Measurements from ENCODE around the gene KIF26B.
A peak's percentile ranks its signal among the peaks of the same experiment; 100 is the strongest.

KIF26B gene

DNA sequence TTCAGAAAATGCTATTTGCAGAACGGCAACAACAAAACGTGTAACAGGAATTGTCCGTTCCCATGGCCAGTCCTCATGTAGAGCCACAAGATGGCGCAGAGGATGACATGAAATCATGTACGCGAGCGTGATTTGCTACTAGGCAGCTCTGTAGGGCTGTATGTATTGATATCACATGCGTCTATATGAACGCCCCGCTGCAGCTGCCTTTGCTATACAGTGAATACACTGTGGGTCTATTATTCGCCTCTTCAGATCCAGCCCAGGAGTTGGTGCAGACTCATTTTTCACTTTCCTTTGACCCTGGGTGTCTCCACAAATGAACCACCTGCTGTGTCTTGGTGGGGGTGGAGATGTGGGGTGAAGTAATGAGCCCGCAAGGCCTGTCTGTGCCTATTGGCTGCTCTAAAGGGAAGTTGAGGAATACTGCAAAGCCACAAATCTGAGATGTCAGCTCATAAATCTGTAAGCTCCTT lies 361.5 kb downstream of the KIF26B start:
- TF ChIP-seq, protein P1, sequence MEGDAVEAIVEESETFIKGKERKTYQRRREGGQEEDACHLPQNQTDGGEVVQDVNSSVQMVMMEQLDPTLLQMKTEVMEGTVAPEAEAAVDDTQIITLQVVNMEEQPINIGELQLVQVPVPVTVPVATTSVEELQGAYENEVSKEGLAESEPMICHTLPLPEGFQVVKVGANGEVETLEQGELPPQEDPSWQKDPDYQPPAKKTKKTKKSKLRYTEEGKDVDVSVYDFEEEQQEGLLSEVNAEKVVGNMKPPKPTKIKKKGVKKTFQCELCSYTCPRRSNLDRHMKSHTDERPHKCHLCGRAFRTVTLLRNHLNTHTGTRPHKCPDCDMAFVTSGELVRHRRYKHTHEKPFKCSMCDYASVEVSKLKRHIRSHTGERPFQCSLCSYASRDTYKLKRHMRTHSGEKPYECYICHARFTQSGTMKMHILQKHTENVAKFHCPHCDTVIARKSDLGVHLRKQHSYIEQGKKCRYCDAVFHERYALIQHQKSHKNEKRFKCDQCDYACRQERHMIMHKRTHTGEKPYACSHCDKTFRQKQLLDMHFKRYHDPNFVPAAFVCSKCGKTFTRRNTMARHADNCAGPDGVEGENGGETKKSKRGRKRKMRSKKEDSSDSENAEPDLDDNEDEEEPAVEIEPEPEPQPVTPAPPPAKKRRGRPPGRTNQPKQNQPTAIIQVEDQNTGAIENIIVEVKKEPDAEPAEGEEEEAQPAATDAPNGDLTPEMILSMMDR (IDR thresholded peaks at IDR 0.05): peak; percentile 74

DNA sequence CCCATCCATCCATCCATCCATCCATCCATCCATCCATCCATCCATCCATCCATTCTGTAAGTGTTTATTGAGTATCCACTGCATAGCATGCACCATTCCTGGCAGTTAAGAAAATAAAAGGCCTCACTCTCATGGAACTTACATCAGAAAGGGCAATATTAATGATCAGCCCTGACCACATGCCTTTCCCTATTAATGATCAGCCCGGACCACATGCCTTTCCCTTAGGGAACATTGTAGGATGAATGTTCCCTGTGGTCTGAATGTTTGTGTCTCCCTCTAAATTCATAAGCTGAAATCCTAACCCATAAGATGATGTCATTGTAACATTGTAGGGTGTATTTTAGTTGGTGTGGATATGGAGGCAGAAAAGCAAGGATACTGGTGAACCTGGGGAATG lies 365.8 kb downstream of the KIF26B start:
- TF ChIP-seq, protein P1 (IDR thresholded peaks at IDR 0.05): no peak

DNA sequence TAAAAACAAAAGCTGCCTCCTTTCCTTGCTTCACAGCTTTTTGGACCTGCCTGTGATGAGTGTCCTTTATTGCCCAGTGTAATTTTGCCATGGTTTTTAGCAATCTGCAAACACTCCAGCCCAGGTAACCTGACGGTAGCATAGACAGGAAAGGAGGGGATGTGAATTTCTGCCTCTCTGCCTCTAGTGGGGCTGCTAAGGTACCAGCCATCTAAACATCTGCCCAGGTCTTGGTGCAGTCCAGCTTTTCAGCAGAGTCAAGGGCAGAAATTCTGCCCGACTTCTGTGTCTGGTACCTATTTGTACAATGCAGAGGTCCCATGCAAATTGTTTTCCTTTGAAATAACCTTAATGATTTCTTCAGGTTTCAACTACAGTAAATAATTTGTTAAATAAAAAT lies 371.4 kb downstream of the KIF26B start:
- TF ChIP-seq, protein P1 (IDR thresholded peaks at IDR 0.05): no peak

DNA sequence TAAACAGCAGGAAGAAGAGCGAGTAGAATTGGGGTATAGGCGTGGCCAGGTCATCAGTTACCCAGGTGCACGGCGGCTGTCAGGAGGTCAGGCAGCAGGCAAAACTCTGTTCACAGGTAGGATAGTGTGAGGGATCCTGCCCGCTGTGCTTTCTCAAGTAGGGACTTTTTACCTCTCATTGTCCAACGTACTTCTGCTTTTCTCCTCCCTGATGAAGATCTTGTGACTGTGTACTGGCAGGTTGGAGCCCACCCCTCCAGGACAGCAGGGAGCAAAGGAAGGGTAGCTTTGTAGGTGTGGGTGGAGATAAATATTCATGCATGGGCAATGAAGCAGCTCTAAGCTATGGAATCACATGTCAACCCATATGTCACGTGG lies 373.5 kb downstream of the KIF26B start:
- TF ChIP-seq, protein P1 (IDR thresholded peaks at IDR 0.05): no peak

DNA sequence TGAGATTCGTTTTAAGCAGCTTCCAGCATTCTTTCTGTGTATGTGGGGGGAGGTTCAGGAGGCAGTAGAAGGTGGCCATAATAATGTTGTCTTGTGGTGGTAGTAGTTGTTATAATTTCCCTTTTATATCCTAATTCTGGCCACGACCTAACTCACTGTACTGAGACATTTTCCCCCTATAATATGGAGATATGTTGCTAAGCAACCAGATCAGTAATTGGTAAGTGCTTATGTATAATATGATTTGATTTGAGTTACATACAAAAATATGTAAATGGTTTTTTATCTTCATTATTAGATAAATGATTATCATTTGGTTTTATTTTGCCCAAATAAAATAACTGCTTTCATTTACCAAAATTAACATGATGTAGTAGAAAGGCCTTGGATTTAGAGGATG lies 376.2 kb downstream of the KIF26B start:
- TF ChIP-seq, protein P1 (IDR thresholded peaks at IDR 0.05): no peak

DNA sequence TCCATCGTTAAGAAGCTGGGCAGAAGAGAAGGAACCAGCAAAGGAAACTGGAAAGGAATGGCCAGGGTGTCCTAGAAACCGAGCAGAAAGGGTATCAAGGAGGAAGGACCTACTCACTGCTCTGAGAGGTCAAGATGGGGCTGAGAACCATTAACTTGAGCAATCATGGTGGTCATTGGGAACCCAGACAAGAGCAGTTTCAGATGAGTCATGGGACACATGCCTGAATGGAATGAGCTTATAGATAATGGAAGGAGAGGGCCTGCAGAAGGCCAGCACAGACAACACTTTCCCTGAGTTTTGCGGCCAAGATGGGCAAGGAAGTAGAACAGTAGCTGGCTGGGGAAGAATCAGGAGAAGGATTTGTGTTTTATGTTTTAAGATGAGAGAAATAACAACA lies 383.2 kb downstream of the KIF26B start:
- TF ChIP-seq, protein P1 (IDR thresholded peaks at IDR 0.05): no peak

DNA sequence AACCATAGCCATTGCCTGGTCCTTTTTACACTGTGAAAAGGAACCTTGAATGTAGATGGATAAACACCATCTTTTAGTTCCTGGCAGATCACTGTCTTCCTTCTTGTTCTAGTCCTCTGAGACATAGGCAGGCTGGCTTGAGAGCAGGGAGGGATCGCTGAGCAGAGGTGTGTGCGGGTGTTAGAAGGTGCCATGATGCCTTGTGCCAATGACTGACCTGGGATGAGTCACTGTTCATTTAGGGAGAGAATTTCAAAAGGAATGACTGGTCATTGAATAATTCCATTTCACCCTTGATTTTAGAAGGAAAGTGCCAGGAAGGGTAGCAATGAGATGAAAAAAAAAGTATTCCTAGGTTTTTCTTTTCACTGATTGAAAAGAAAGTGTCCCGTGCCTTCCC lies 383.9 kb downstream of the KIF26B start:
- TF ChIP-seq, protein P1 (IDR thresholded peaks at IDR 0.05): no peak

DNA sequence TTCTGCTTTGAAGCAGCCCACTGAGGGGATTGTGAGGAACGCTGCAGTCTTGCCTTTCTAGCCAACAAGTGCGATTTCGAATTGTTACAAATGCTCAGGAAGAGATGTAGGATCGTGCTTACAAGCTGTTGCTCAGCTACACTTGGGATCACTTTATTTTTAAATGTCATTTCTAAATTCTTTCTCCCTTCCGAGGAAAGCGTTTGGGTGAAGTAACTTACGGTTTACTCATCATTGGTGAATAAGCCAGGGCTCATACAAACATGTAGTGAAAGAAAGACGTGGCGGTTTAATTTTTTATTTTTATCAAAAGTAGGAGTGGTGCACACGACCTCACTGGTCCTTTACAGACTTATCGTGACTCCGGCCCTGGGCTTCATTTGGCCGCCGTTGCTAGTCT lies 386.6 kb downstream of the KIF26B start:
- TF ChIP-seq, protein P1 (IDR thresholded peaks at IDR 0.05): no peak
